Psoas muscle (tissue), 8 donors: ENCODE measurements around the gene TRNT1. TPM values are rescaled to one million over a fixed set of nuclear protein-coding genes. Genes with fewer than 3 reads are reported as not detected.

Experiments used
- ATAC-seq, 4 donors: fragments of 200-7000 bp; cut with Tn5 transposase; one replicate each; pipeline ENCODE4 v1.9.1; 2020; ENCODE audit warnings: moderate library complexity in 3 of 4, mild to moderate bottlenecking in 2 of 4
- DNase-seq, 2 donors: peaks; one replicate each; pipeline ENCODE4 v3.0.0-alpha.2; 2020
- H3K27ac ChIP-seq: fragments of 200-600 bp; one replicate; pipeline ENCODE4 v1.8.0; 2022
- H3K27me3 ChIP-seq, 3 donors: fragments of 200-600 bp in 1 of 3; one replicate each; pipeline versions ENCODE4 v1.6.1 to v1.8.0; 2013 to 2022; ENCODE audit warnings: low read length in 2 of 3, mild to moderate bottlenecking in 2 of 3, moderate library complexity in 1 of 3; ENCODE audit not compliant: insufficient read depth in 3 of 3
- H3K36me3 ChIP-seq, 2 donors: fragments of 200-600 bp in 1 of 2; one replicate each; pipeline versions ENCODE4 v1.6.1 to v1.8.0; 2013 to 2022; ENCODE audit warnings: low read depth in 1 of 2, mild to moderate bottlenecking in 1 of 2, moderate library complexity in 1 of 2; ENCODE audit not compliant: insufficient read depth in 1 of 2
- H3K4me1 ChIP-seq: fragments of 200-600 bp; one replicate; pipeline ENCODE4 v1.8.0; 2022
- H3K4me3 ChIP-seq: fragments of 200-600 bp; one replicate; pipeline ENCODE4 v1.8.0; 2022; ENCODE audit warnings: mild to moderate bottlenecking
- H3K9me3 ChIP-seq: fragments of 200-600 bp; one replicate; pipeline ENCODE4 v1.8.0; 2022
- WGBS, 3 donors: extraction: QIAGEN DNeasy Blood & Tissue Kit; methylation state at CpG; one replicate each; pipeline versions ENCODE4 v1.1.6 to v1.1.7; 2013; 5-methylcytosine and 5-hydroxymethylcytosine counted together
- intact Hi-C, 2 donors: fragments of 100-400 bp; cut with DNase I; formaldehyde crosslinking; loops; one replicate each; pipeline versions ENCODE4 v1.11.0 to v1.14.2; 2022
- polyA plus RNA-seq, 3 donors: library from polyadenylated mRNA; stranded (reverse); fragments of 200-250 nt; gene quantifications; one replicate each; pipeline ENCODE4 v1.2.3, GENCODE V29; 2013
- total RNA-seq, 4 donors: library from RNA; stranded (reverse); fragmentation: NEBNext Ultra II Directional in 2 of 4; extraction: Animal tissue kit (Norgen Biotek cat#: 25700) in 2 of 4; gene quantifications; one replicate each; pipeline versions ENCODE4 v1.2.1 to v1.2.4, GENCODE V29; 2021 to 2023
- TF ChIP-seq, protein P1 (sequence below): fragments of 200-600 bp; IDR thresholded peaks from one replicate; pipeline ENCODE4 v1.8.0; 2022; ENCODE audit warnings: antibody characterized with exemption
- donor health status: healthy with polysubstance abuse.
- donor health status: DM: no; HTN: no; CAD: no; lungs with moderate emphysema.
- donor health status: Bipolar disorder and iron deficiency.
- donor health status: healthy.
- donor health status: DM: yes; HTN: yes; CAD: no.
- donor health status: DM: no; HTN: no; CAD: no.
- donor health status: DM: no; HTN: no; CAD: no.
- donor health status: DM: yes; HTN: yes; CAD: no.

The TRNT1 gene
- total and polyA plus RNA-seq, 7 donors: 12.2 to 31.3 (median 15.5) TPM

DNA sequence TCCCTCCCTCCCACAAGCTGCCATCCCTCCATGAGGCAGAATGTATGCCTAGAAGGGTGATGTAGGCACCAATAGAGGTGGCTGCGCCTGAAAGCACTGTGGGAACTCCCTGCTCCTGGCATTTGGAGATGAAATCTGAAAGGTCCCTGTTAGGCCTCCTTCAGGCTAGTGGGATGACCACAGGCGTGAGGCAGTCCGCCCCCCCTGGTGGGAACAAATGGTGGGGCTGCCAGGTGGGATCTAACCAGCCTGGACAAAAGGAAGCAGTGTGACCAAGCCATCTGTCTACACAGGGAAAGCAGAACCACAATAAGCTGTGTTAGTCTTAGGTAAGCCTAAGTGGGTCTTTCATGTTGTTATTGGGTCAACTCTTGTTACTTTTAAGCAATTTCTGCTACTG is 41.9 kb upstream of the TRNT1 start:
- TF ChIP-seq, protein P1, sequence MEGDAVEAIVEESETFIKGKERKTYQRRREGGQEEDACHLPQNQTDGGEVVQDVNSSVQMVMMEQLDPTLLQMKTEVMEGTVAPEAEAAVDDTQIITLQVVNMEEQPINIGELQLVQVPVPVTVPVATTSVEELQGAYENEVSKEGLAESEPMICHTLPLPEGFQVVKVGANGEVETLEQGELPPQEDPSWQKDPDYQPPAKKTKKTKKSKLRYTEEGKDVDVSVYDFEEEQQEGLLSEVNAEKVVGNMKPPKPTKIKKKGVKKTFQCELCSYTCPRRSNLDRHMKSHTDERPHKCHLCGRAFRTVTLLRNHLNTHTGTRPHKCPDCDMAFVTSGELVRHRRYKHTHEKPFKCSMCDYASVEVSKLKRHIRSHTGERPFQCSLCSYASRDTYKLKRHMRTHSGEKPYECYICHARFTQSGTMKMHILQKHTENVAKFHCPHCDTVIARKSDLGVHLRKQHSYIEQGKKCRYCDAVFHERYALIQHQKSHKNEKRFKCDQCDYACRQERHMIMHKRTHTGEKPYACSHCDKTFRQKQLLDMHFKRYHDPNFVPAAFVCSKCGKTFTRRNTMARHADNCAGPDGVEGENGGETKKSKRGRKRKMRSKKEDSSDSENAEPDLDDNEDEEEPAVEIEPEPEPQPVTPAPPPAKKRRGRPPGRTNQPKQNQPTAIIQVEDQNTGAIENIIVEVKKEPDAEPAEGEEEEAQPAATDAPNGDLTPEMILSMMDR: no peak
- no peaks in the 10 kb centered on the region for H3K36me3 ChIP-seq
- no peak overlapping the region for H3K27ac ChIP-seq
- no peaks in the 10 kb centered on the region for H3K27me3 ChIP-seq
- H3K9me3 ChIP-seq: no peaks in the 10 kb centered on the region
- DNase-seq (no peak), ATAC-seq (no peak)
- no peak overlapping the region for H3K4me3 ChIP-seq
- H3K4me1 ChIP-seq: peaks cover 3% of the 10 kb centered on the region
- WGBS, 3 donors: 54 to 67% (median 61%) methylated on average over 3 of the region's 3 CpGs
- intact Hi-C loops: no loop called here

DNA sequence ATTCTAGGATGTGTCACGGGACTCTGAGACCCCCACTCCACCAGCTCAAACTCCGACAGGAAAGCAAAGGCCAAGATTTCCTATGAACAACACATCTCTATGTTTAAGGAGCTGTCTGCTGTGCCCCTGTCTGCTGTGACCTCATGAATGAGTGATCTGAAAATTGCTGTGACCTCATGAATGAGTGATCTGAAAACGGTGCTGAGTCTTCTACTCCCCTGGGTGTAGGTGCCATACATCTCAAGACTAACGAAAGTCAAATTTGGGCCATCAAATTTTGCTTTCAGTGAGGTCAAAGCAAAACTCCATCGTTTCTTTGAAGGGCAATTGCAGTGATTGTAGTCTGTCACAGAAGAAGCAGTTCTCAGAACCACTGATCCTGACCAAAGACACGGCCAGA is 41.0 kb upstream of the TRNT1 start:
- H3K4me1 ChIP-seq: peaks cover 3% of the 10 kb centered on the region
- no peaks in the 10 kb centered on the region for H3K36me3 ChIP-seq
- no peaks in the 10 kb centered on the region for H3K27me3 ChIP-seq
- WGBS, 3 donors: 71 to 80% (median 77%) methylated on average over 6 of the region's 6 CpGs
- no peaks in the 10 kb centered on the region for H3K9me3 ChIP-seq
- TF ChIP-seq, protein P1: no peak
- intact Hi-C loops: no loop called here
- ATAC-seq (no peak), DNase-seq (no peak)
- H3K4me3 ChIP-seq: no peak overlapping the region
- no peak overlapping the region for H3K27ac ChIP-seq

DNA sequence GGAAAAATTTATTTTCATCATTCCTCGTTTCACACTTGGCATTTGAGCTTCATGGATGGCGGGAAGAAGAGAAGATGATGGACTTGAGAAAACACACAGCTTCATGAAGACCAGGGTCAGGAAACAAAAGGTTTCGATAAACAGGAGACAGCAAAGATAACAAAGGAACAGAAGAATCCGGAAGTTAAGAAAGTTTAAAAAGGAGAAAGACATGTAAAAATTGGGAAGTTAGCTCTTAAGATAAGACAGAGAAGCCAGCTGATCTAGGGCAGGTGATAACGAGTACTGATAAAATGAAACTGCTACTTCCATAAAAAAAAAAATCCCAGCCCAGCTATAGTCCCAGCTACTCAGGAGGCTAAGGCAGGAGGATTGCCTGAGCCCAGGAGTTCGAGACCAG is 40.5 kb upstream of the TRNT1 start:
- H3K4me1 ChIP-seq: peaks cover 3% of the 10 kb centered on the region
- no peak for DNase-seq
- intact Hi-C loops: no loop called here
- ATAC-seq: no peak
- no peaks in the 10 kb centered on the region for H3K36me3 ChIP-seq
- no peaks in the 10 kb centered on the region for H3K27me3 ChIP-seq
- no peaks in the 10 kb centered on the region for H3K9me3 ChIP-seq
- WGBS, 3 donors: 80 to 91% (median 82%) methylated on average over 6 of the region's 6 CpGs
- H3K27ac ChIP-seq: no peak overlapping the region
- TF ChIP-seq, protein P1: no peak
- no peak overlapping the region for H3K4me3 ChIP-seq

DNA sequence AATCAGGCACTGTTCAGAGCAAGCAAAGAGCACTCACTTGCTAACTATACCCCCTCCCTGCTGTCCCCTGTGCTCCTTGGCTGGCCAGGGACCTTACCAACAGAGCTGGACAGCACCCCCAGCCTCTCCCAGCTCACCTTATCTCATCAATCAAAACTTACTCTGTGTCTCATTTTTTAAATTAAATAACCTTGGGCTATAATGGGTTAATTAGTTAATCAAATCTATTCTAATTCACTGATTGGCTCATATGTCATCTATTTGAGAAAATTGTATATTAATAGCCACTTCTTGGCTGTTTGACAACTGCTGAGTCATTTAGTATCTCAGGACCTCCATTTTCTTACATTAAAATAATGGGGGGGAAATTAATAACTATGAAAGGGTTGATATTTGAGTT is 39.5 kb upstream of the TRNT1 start:
- peaks cover 3% of the 10 kb centered on the region for H3K4me1 ChIP-seq
- no peaks in the 10 kb centered on the region for H3K9me3 ChIP-seq
- ATAC-seq (no peak), DNase-seq (no peak)
- intact Hi-C loops: no loop called here
- no peaks in the 10 kb centered on the region for H3K36me3 ChIP-seq
- no peak overlapping the region for H3K27ac ChIP-seq
- no peaks in the 10 kb centered on the region for H3K27me3 ChIP-seq
- TF ChIP-seq, protein P1: no peak
- H3K4me3 ChIP-seq: no peak overlapping the region

DNA sequence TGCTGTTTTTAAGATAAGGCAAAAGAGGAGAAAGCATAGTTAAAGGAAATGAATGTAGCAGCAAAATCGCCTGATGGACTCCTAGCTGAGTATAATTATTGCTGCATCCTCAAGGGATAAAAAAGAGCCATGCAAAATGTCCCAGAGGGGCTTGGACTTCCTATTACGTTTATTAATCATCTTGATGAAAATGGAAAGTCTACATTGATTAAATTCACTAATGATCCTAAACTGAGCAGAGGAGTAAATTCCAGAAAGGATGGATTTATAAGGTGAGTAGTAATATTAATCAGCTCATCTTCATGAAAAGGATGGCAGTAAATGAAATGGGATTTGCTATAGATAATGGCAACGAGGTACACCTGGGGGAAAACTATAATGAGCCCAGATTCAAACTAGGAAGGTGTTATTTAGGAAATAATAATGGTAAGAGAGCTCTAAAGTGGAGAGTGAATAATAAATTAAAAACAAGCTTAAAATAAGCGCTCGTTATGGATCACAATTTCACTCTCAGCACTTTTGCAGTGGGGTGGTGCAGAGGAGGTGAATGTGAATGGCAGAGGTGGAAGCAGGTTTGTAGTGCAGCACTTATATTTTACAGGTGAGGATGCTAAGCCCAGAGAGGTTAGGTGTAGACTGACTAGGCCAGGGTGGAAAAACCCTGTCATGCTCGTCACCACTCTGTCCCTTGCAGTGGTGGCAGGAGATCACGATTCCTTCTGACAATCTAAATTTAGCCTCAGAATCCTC is 38.8 kb upstream of the TRNT1 start:
- H3K27me3 ChIP-seq: no peaks in the 10 kb centered on the region
- TF ChIP-seq, protein P1: no peak
- H3K4me1 ChIP-seq: peaks cover 3% of the 10 kb centered on the region
- WGBS, 3 donors: 50 to 59% (median 59%) methylated on average over 7 of the region's 7 CpGs
- DNase-seq (no peak), ATAC-seq (no peak)
- intact Hi-C loops: no loop called here
- no peaks in the 10 kb centered on the region for H3K36me3 ChIP-seq
- no peak overlapping the region for H3K27ac ChIP-seq
- no peak overlapping the region for H3K4me3 ChIP-seq
- no peaks in the 10 kb centered on the region for H3K9me3 ChIP-seq
